Measurements from ENCODE around the gene TEAD4. TPM values are rescaled to one million over a fixed set of nuclear protein-coding genes. Genes with fewer than 3 reads are reported as not detected.

The TEAD4 gene
- total RNA-seq, 1 experiment from 2014 or later: 96.8 TPM

DNA sequence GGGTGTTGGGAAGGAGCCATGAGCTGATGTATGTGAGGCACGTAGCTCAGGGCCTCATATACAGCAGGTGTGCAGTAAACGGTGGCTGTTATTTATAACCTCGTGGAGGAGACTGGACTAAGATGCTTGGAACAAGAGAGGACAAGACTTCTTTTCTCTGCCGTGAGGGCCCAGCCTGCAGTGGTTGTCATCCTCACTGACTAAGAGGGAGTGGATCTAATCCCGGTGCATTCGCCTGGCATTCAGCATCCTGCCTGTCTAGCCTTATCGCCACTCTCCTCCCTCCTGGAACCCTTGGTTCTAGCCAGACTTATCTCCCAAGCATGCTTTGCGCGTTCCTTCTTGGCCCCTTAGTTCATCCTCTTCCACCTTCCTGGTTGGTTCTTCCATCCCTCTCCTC lies 121.9 kb downstream of the TEAD4 start (continued):
- TF ChIP-seq, protein P1, sequence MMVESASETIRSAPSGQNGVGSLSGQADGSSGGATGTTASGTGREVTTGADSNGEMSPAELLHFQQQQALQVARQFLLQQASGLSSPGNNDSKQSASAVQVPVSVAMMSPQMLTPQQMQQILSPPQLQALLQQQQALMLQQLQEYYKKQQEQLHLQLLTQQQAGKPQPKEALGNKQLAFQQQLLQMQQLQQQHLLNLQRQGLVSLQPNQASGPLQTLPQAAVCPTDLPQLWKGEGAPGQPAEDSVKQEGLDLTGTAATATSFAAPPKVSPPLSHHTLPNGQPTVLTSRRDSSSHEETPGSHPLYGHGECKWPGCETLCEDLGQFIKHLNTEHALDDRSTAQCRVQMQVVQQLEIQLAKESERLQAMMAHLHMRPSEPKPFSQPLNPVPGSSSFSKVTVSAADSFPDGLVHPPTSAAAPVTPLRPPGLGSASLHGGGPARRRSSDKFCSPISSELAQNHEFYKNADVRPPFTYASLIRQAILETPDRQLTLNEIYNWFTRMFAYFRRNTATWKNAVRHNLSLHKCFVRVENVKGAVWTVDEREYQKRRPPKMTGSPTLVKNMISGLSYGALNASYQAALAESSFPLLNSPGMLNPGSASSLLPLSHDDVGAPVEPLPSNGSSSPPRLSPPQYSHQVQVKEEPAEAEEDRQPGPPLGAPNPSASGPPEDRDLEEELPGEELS (CRISPR knock-in tag; IDR thresholded peaks at IDR 0.05): no peak
- TF ChIP-seq ESRRA (CRISPR knock-in tag; IDR thresholded peaks at IDR 0.05; ENCODE audit: borderline replicate concordance) (no peak), JUN (CRISPR knock-in tag; IDR thresholded peaks at IDR 0.05) (no peak), ETV6 (CRISPR knock-in tag; IDR thresholded peaks at IDR 0.05) (no peak), FOXK1 (CRISPR knock-in tag; IDR thresholded peaks at IDR 0.05) (no peak)
- TF ChIP-seq, protein P2, sequence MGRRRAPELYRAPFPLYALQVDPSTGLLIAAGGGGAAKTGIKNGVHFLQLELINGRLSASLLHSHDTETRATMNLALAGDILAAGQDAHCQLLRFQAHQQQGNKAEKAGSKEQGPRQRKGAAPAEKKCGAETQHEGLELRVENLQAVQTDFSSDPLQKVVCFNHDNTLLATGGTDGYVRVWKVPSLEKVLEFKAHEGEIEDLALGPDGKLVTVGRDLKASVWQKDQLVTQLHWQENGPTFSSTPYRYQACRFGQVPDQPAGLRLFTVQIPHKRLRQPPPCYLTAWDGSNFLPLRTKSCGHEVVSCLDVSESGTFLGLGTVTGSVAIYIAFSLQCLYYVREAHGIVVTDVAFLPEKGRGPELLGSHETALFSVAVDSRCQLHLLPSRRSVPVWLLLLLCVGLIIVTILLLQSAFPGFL (CRISPR knock-in tag; IDR thresholded peaks at IDR 0.05; ENCODE audit: borderline replicate concordance): no peak
- TF ChIP-seq, protein P3, sequence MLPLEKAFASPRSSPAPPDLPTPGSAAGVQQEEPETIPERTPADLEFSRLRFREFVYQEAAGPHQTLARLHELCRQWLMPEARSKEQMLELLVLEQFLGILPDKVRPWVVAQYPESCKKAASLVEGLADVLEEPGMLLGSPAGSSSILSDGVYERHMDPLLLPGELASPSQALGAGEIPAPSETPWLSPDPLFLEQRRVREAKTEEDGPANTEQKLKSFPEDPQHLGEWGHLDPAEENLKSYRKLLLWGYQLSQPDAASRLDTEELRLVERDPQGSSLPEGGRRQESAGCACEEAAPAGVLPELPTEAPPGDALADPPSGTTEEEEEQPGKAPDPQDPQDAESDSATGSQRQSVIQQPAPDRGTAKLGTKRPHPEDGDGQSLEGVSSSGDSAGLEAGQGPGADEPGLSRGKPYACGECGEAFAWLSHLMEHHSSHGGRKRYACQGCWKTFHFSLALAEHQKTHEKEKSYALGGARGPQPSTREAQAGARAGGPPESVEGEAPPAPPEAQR (CRISPR knock-in tag; IDR thresholded peaks at IDR 0.05): no peak

GRCh38 chr12:3081886-3082285 lies 122.7 kb downstream of the TEAD4 start:
- peaks cover 4% of the 10 kb centered on the region; the same call in 1 of the 2 replicates for H3K27me3 Mint-ChIP-seq (ENCODE audit: low read depth)
- no peak for ATAC-seq

GRCh38 chr12:3083241-3083920 lies 124.2 kb downstream of the TEAD4 start:
- Mint-ChIP-seq H3K27me3 (ENCODE audit: low read depth) (no peaks in the 10 kb centered on the region), H3K4me1 (peaks cover 40% of the 10 kb centered on the region), H3K36me3 (peaks cover 10% of the 10 kb centered on the region), H3K9me3 (peaks cover 18% of the 10 kb centered on the region), H3K4me3 (no peak overlapping the region), H3K27ac (peak overlapping the region; percentile 37; the same call in 1 of the 2 replicates)
- ChIA-PET POLR2A (no interaction called here), CTCF (interaction anchor here (1.4 to 1.7 kb wide), 2 partner anchors 49 to 192 kb away, joined by 4 read pairs; no protein-coding TSS in a partner anchor)
- ATAC-seq (no peak), DNase-seq (ENCODE audit: low spot score) (no peak)
- TF ChIP-seq HMGA2 (CRISPR knock-in tag; IDR thresholded peaks at IDR 0.05) (no peak), E2F5 (CRISPR knock-in tag; IDR thresholded peaks at IDR 0.05) (no peak), RORB (CRISPR knock-in tag; IDR thresholded peaks at IDR 0.05) (no peak), CTCF (IDR thresholded peaks at IDR 0.05) (no peak), NFATC4 (CRISPR knock-in tag; IDR thresholded peaks at IDR 0.05) (no peak), ZBTB43 (CRISPR knock-in tag; IDR thresholded peaks at IDR 0.05) (no peak)
- TF ChIP-seq, protein P4, sequence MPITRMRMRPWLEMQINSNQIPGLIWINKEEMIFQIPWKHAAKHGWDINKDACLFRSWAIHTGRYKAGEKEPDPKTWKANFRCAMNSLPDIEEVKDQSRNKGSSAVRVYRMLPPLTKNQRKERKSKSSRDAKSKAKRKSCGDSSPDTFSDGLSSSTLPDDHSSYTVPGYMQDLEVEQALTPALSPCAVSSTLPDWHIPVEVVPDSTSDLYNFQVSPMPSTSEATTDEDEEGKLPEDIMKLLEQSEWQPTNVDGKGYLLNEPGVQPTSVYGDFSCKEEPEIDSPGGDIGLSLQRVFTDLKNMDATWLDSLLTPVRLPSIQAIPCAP (CRISPR knock-in tag; IDR thresholded peaks at IDR 0.05): no peak
- TF ChIP-seq, protein P5, sequence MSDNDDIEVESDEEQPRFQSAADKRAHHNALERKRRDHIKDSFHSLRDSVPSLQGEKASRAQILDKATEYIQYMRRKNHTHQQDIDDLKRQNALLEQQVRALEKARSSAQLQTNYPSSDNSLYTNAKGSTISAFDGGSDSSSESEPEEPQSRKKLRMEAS (CRISPR knock-in tag; IDR thresholded peaks at IDR 0.05): no peak

More at GRCh38 chr12:3081886-3082285, 122.7 kb downstream of the TEAD4 start:
- CTCF ChIA-PET: interaction anchor here (0.7 kb wide), 1 partner anchor 9 kb away, joined by 3 read pairs; no protein-coding TSS in a partner anchor
- Mint-ChIP-seq H3K4me3 (no peak overlapping the region), H3K36me3 (peaks cover 10% of the 10 kb centered on the region), H3K4me1 (peaks cover 46% of the 10 kb centered on the region), H3K27ac (no peak overlapping the region), H3K9me3 (peaks cover 18% of the 10 kb centered on the region)
- TF ChIP-seq, protein P6, sequence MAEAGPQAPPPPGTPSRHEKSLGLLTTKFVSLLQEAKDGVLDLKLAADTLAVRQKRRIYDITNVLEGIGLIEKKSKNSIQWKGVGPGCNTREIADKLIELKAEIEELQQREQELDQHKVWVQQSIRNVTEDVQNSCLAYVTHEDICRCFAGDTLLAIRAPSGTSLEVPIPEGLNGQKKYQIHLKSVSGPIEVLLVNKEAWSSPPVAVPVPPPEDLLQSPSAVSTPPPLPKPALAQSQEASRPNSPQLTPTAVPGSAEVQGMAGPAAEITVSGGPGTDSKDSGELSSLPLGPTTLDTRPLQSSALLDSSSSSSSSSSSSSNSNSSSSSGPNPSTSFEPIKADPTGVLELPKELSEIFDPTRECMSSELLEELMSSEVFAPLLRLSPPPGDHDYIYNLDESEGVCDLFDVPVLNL (CRISPR knock-in tag; IDR thresholded peaks at IDR 0.05; ENCODE audit: borderline replicate concordance, low read depth): no peak
- TF ChIP-seq, protein P3 (CRISPR knock-in tag; IDR thresholded peaks at IDR 0.05): no peak
- no peak for TF ChIP-seq NFE2L1 (CRISPR knock-in tag; IDR thresholded peaks at IDR 0.05)
- TF ChIP-seq NR3C1 (CRISPR knock-in tag; conservative IDR thresholded peaks at IDR 0.05; ENCODE audit: low read depth): no peak
- no peak for TF ChIP-seq SP1 (CRISPR knock-in tag; conservative IDR thresholded peaks at IDR 0.05)
- no peak for TF ChIP-seq FOXJ3 (CRISPR knock-in tag; IDR thresholded peaks at IDR 0.05; ENCODE audit: borderline replicate concordance)
- no peak for TF ChIP-seq ZNF396 (CRISPR knock-in tag; IDR thresholded peaks at IDR 0.05; ENCODE audit: borderline replicate concordance)
- no peak for TF ChIP-seq SMAD4 (CRISPR knock-in tag; IDR thresholded peaks at IDR 0.05)
- no peak for TF ChIP-seq EMX1 (CRISPR knock-in tag; IDR thresholded peaks at IDR 0.05)
- POLR2A ChIA-PET: no interaction called here
- DNase-seq (ENCODE audit: low spot score): no peak

Measured in WTC11 (cell line).